Ishikawa (cell line): ENCODE data around the gene TBX2.

Experiments
- CEBPB ChIP-seq: IDR thresholded peaks from 2 replicates; pipeline ENCODE4 v1.6.1; 2012
- CREB1 ChIP-seq: IDR thresholded peaks from 2 replicates; pipeline ENCODE4 v1.6.1; 2012; ENCODE audit warnings: low read depth
- EGR1 ChIP-seq: IDR thresholded peaks from 2 replicates; pipeline ENCODE4 v1.6.1; 2012
- EP300 ChIP-seq: IDR thresholded peaks from 2 replicates; pipeline ENCODE4 v1.6.1; 2012; ENCODE audit warnings: borderline replicate concordance
- FOXM1 ChIP-seq: IDR thresholded peaks from 2 replicates; pipeline ENCODE4 v1.6.1; 2012; ENCODE audit warnings: low read depth, borderline replicate concordance
- NFIC ChIP-seq: IDR thresholded peaks from 2 replicates; pipeline ENCODE4 v1.6.1; 2012
- RAD21 ChIP-seq: IDR thresholded peaks from 2 replicates; pipeline ENCODE4 v1.6.1; 2012; ENCODE audit warnings: low read depth
- TAF1 ChIP-seq: IDR thresholded peaks from 2 replicates; pipeline ENCODE4 v1.6.1; 2012; ENCODE audit warnings: low read depth, mild to moderate bottlenecking
- TCF12 ChIP-seq: IDR thresholded peaks from 2 replicates; pipeline ENCODE4 v1.6.1; 2012; ENCODE audit warnings: low read depth
- TEAD4 ChIP-seq: IDR thresholded peaks from 2 replicates; pipeline ENCODE4 v1.6.1; 2012
- YY1 ChIP-seq: IDR thresholded peaks from 2 replicates; pipeline ENCODE4 v1.6.1; 2012; ENCODE audit warnings: low read depth
- ZBTB7A ChIP-seq: IDR thresholded peaks from 2 replicates; pipeline ENCODE4 v1.6.1; 2012; ENCODE audit warnings: low read depth
- TF ChIP-seq, protein P1 (sequence below): IDR thresholded peaks from 2 replicates; pipeline ENCODE4 v1.6.1; 2012
- TF ChIP-seq, protein P2 (sequence below): IDR thresholded peaks from 2 replicates; pipeline ENCODE4 v1.6.1; 2012
- TF ChIP-seq, protein P3 (sequence below): IDR thresholded peaks from 2 replicates; pipeline ENCODE4 v1.6.1; 2012; ENCODE audit warnings: low read depth, mild to moderate bottlenecking

The TBX2 gene

DNA sequence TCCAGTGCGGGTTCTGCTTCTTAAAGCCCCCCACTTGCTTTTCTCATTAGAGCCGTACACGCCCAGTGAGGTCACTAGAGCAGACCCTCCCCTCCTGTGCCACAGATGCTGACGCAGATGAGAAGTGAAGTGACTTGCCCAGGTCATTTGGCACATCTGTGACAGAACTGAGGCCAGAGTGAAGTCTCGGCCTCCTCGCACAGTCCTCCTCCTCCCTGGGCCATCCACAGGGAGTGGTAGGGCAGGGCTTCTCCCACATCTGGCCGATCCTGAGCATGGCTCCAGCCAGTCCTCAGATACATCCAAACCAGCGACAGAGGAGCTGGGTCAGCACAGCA, 15.3 kb upstream of the TBX2 start:
- TF ChIP-seq TEAD4: no peak
- TF ChIP-seq EGR1: no peak
- no peak for TF ChIP-seq YY1
- TF ChIP-seq TCF12: no peak
- TF ChIP-seq CEBPB: no peak
- no peak for TF ChIP-seq TAF1
- TF ChIP-seq, protein P1, sequence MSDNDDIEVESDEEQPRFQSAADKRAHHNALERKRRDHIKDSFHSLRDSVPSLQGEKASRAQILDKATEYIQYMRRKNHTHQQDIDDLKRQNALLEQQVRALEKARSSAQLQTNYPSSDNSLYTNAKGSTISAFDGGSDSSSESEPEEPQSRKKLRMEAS: no peak
- TF ChIP-seq, protein P2, sequence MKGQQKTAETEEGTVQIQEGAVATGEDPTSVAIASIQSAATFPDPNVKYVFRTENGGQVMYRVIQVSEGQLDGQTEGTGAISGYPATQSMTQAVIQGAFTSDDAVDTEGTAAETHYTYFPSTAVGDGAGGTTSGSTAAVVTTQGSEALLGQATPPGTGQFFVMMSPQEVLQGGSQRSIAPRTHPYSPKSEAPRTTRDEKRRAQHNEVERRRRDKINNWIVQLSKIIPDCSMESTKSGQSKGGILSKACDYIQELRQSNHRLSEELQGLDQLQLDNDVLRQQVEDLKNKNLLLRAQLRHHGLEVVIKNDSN: no peak
- TF ChIP-seq EP300: no peak
- TF ChIP-seq FOXM1: no peak
- no peak for TF ChIP-seq ZBTB7A

DNA sequence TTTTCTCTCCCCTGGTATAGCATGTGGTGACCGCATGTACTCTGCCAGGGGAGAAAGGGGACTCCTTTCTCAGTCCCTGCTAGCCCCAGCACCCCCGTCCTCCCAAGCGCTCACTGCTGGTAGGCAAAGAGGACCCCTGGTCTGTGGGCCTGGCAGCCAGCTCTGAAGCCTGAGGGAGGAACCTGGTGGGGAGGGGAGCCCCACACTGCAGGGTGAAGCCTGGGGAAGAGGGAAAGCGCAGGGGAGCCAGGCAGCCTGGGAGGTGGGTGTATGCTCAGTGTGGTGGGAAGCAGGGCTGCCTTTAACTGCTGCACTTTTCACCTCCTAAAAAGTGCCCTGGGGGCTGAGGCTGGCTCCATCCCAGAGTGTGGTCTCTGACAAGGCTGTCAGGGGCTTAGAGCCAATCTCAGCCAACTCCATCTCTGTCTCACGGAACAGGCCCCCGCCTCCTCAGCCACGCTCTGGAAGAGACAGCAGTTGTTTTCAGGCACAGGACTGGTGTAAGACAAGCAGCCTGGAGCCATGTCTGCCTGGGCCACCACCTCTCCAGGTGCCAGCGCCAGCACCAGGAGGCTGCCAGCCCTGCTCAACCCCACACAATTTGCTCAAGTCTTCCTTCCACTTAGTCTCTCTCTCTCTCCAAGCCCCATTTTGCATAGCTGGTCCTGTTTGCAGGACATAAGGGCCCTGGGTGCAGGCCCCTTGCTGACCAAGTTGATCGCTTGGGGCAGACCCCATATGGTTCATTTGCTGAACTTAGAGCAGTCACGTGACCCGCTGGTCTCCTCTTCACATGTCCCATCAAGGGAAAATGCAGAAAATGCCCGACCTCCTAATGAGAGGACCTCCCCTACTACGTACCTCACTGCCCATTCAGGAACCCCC, 14.7 kb upstream of the TBX2 start:
- no peak for TF ChIP-seq EP300
- TF ChIP-seq TEAD4: no peak
- no peak for TF ChIP-seq EGR1
- TF ChIP-seq TCF12: no peak
- TF ChIP-seq CREB1: no peak
- TF ChIP-seq, protein P2: no peak
- TF ChIP-seq, protein P3, sequence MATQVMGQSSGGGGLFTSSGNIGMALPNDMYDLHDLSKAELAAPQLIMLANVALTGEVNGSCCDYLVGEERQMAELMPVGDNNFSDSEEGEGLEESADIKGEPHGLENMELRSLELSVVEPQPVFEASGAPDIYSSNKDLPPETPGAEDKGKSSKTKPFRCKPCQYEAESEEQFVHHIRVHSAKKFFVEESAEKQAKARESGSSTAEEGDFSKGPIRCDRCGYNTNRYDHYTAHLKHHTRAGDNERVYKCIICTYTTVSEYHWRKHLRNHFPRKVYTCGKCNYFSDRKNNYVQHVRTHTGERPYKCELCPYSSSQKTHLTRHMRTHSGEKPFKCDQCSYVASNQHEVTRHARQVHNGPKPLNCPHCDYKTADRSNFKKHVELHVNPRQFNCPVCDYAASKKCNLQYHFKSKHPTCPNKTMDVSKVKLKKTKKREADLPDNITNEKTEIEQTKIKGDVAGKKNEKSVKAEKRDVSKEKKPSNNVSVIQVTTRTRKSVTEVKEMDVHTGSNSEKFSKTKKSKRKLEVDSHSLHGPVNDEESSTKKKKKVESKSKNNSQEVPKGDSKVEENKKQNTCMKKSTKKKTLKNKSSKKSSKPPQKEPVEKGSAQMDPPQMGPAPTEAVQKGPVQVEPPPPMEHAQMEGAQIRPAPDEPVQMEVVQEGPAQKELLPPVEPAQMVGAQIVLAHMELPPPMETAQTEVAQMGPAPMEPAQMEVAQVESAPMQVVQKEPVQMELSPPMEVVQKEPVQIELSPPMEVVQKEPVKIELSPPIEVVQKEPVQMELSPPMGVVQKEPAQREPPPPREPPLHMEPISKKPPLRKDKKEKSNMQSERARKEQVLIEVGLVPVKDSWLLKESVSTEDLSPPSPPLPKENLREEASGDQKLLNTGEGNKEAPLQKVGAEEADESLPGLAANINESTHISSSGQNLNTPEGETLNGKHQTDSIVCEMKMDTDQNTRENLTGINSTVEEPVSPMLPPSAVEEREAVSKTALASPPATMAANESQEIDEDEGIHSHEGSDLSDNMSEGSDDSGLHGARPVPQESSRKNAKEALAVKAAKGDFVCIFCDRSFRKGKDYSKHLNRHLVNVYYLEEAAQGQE: no peak
- TF ChIP-seq ZBTB7A: no peak
- no peak for TF ChIP-seq CEBPB
- no peak for TF ChIP-seq NFIC
- no peak for TF ChIP-seq TAF1
- no peak for TF ChIP-seq YY1
- TF ChIP-seq RAD21: no peak
- no peak for TF ChIP-seq FOXM1

DNA sequence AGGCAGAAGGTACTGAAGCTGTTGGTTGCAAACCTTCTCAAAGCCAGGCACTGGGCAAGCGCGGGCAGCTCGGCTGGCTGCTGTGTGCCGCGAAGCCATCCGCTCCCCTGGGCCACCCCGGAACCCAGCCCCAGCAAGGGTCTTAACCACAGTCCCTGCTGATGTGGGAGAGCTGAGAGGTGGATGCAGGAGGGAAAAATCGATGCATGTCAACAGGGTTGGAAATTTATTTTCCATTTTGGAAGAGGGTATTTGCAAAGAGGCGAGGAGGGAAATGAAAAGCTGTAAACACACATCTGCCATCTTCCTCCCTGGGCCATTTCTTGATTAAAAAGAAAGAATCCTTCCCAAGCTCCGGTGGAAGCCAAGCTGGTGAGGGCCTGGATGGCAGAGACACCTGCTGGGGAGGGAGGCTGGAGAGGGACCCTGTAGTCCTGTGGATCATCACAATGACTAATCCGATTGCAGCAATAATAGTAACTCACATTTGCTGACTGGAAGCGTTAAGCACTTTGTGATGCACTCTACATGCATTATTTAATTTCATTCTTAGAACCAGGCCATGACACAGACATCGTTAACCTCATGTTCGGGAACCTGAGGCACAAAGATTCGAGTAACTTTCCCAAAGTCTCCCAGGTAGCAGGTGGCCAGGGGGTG, 13.9 kb upstream of the TBX2 start:
- TF ChIP-seq CREB1 (no peak), NFIC (no peak), TCF12 (no peak)
- TF ChIP-seq, protein P3: no peak

DNA sequence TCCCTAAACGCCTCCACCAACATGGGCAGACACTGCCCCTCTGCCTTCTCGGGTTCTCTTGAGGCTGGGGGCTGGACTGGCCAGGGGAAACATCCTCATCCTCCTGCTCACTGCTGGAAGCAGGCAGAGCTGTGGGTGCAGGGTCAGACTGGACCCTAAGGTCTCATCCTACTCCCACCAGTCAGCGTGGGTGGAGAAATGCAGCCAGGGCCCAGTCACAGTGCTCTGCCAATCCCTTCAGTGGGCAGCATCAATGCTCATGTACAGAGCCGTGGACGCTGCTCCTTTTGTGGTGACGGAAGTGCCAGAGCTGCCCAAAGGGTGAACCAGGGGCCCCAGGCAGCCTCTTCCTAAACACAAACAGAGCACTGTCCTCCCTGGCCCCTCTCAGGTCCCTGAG, 13.4 kb upstream of the TBX2 start:
- TF ChIP-seq ZBTB7A: no peak
- TF ChIP-seq CREB1: no peak
- TF ChIP-seq, protein P3: no peak
- no peak for TF ChIP-seq YY1
- TF ChIP-seq TCF12: no peak
- no peak for TF ChIP-seq CEBPB
- no peak for TF ChIP-seq FOXM1
- TF ChIP-seq, protein P1: no peak
- TF ChIP-seq RAD21: no peak
- TF ChIP-seq EGR1: no peak
- no peak for TF ChIP-seq NFIC
- no peak for TF ChIP-seq TEAD4
